ENCODE data around the gene ALMS1. TPM values are rescaled to one million over a fixed set of nuclear protein-coding genes. Genes with fewer than 3 reads are reported as not detected.

The ALMS1 gene
- total and polyA plus RNA-seq, 8 donors: 3.8 to 101 (median 16.9) TPM

- TF ChIP-seq EP300 (IDR thresholded peaks at IDR 0.05) (no peak), POLR2A (IDR thresholded peaks at IDR 0.05) (no peak), POLR2AphosphoS5 (IDR thresholded peaks at IDR 0.05) (no peak), CTCF (IDR thresholded peaks at IDR 0.05) (no peak)
- 77 to 87% (median 82%) methylated on average over 2 of the region's 2 CpGs for WGBS, 5 donors
- intact Hi-C loops (cut with DNase I; ENCODE audit: low total_unique reads): no loop called here
Observed at GRCh38 chr2:73406996-73407395, 21.4 kb downstream of the ALMS1 start.

GRCh38 chr2:73408198-73408597, 22.6 kb downstream of the ALMS1 start:
- Histone ChIP-seq H3K9me3 (peaks cover 0 to 17% (median 9%) of the 10 kb centered on the region in 4 donors), H3K4me3 (no peak overlapping the region), H3K27ac (no peak overlapping the region), H3K4me1 (no peaks in the 10 kb centered on the region), H3K36me3 (peaks cover 0 to 8% (median 7%) of the 10 kb centered on the region in 4 donors), H3K27me3 (no peaks in the 10 kb centered on the region)
- 70 to 82% (median 79%) methylated on average over 3 of the region's 3 CpGs for WGBS, 5 donors
- TF ChIP-seq CTCF (IDR thresholded peaks at IDR 0.05) (no peak), EP300 (IDR thresholded peaks at IDR 0.05) (no peak), POLR2A (IDR thresholded peaks at IDR 0.05) (no peak), POLR2AphosphoS5 (IDR thresholded peaks at IDR 0.05) (no peak)
- intact Hi-C loops (cut with DNase I; ENCODE audit: low total_unique reads): no loop called here
- no peak for DNase-seq

More at GRCh38 chr2:73406996-73407395, 21.4 kb downstream of the ALMS1 start:
- no peaks in the 10 kb centered on the region for H3K4me1 ChIP-seq
- H3K27ac ChIP-seq: no peak overlapping the region
- peaks cover 0 to 8% (median 7%) of the 10 kb centered on the region in 4 donors for H3K36me3 ChIP-seq
- H3K27me3 ChIP-seq: no peaks in the 10 kb centered on the region
- H3K4me3 ChIP-seq: no peak overlapping the region
- no peak for DNase-seq
- H3K9me3 ChIP-seq: peaks cover 0 to 22% (median 10%) of the 10 kb centered on the region in 4 donors

- WGBS, 5 donors: 95 to 99% (median 97%) methylated on average over 3 of the region's 3 CpGs
Observed at GRCh38 chr2:73414696-73415095, 29.1 kb downstream of the ALMS1 start.

GRCh38 chr2:73415906-73416305, 30.3 kb downstream of the ALMS1 start:
- Histone ChIP-seq H3K9me3 (no peaks in the 10 kb centered on the region), H3K36me3 (peaks cover 0 to 10% (median 5%) of the 10 kb centered on the region in 4 donors), H3K27me3 (no peaks in the 10 kb centered on the region), H3K27ac (no peak overlapping the region), H3K4me1 (peaks cover 0 to 9% (median 2%) of the 10 kb centered on the region in 4 donors), H3K4me3 (no peak overlapping the region)
- DNase-seq: no peak
- WGBS, 5 donors: 82 to 94% (median 92%) methylated on average over 2 of the region's 2 CpGs
- intact Hi-C loops (cut with DNase I; ENCODE audit: low total_unique reads): no loop called here
- TF ChIP-seq POLR2A (IDR thresholded peaks at IDR 0.05) (no peak), POLR2AphosphoS5 (IDR thresholded peaks at IDR 0.05) (no peak), EP300 (IDR thresholded peaks at IDR 0.05) (no peak), CTCF (IDR thresholded peaks at IDR 0.05) (no peak)

More at GRCh38 chr2:73414696-73415095, 29.1 kb downstream of the ALMS1 start:
- Histone ChIP-seq H3K4me1 (peaks cover 0 to 9% (median 2%) of the 10 kb centered on the region in 4 donors), H3K27me3 (no peaks in the 10 kb centered on the region), H3K9me3 (no peaks in the 10 kb centered on the region), H3K27ac (no peak overlapping the region), H3K36me3 (peaks cover 0 to 15% (median 9%) of the 10 kb centered on the region in 4 donors), H3K4me3 (no peak overlapping the region)
- intact Hi-C loops (cut with DNase I; ENCODE audit: low total_unique reads): no loop called here
- TF ChIP-seq CTCF (IDR thresholded peaks at IDR 0.05): no peak
- TF ChIP-seq POLR2A (IDR thresholded peaks at IDR 0.05): no peak
- no peak for TF ChIP-seq POLR2AphosphoS5 (IDR thresholded peaks at IDR 0.05)
- no peak for TF ChIP-seq EP300 (IDR thresholded peaks at IDR 0.05)
- no peak for DNase-seq
